Endothelial cell of hepatic sinusoid (primary cell): ENCODE results near the gene MAGEB16.

ENCODE experiments used
- in situ Hi-C: cut with HindIII; loops from 2 replicates; pipeline ENCODE4 v1.10.0; 2017; ENCODE audit warnings: low sequenced_read_pairs

MAGEB16 gene

GRCh38 chrX:35798042-35798441 lies at the start of gene MAGEB16:
Gene MAGEB16 (plus strand): TSS chrX:35798342. CDS start chrX:35802197, 3,855 bp downstream.
- in situ Hi-C loops = no loop called here

- in situ Hi-C loops = no loop called here
Measured at GRCh38 chrX:35773958-35774564, 24.1 kb upstream of the MAGEB16 start.

GRCh38 chrX:35785075-35785474 lies 13.1 kb upstream of the MAGEB16 start:
- in situ Hi-C loops = no loop called here

- in situ Hi-C loops = no loop called here
Measured at GRCh38 chrX:35786271-35786670, 11.9 kb upstream of the MAGEB16 start.

GRCh38 chrX:35787867-35788266 lies 10.3 kb upstream of the MAGEB16 start:
- in situ Hi-C loops = no loop called here

- in situ Hi-C loops = no loop called here
Measured at GRCh38 chrX:35800474-35800873, 2.3 kb downstream of the MAGEB16 start.

GRCh38 chrX:35809781-35810180 lies 11.6 kb downstream of the MAGEB16 start:
- in situ Hi-C loops = no loop called here

- in situ Hi-C loops = no loop called here
Measured at GRCh38 chrX:35819241-35819640, 21.1 kb downstream of the MAGEB16 start.

- in situ Hi-C loops = no loop called here
Measured at GRCh38 chrX:35826503-35826902, 28.4 kb downstream of the MAGEB16 start.

- in situ Hi-C loops = no loop called here
Measured at GRCh38 chrX:35829501-35829900, 31.4 kb downstream of the MAGEB16 start.

- in situ Hi-C loops = no loop called here
Measured at GRCh38 chrX:35841872-35842271, 43.7 kb downstream of the MAGEB16 start.

- in situ Hi-C loops = no loop called here
Measured at GRCh38 chrX:35842674-35843073, 44.5 kb downstream of the MAGEB16 start.

GRCh38 chrX:35847736-35848135 lies 49.6 kb downstream of the MAGEB16 start:
- in situ Hi-C loops = no loop called here
